AG09319 (cell line): ENCODE measurements around the gene HELZ2.

ENCODE experiments used
- DNase-seq: peaks from one replicate; pipeline ENCODE4 v3.0.0-alpha.2; 2010; ENCODE audit warnings: low read depth; ENCODE audit errors: extremely low read depth
- TF ChIP-seq, protein P1 (sequence below): IDR thresholded peaks from 2 replicates; pipeline ENCODE4 v1.5.1; 2011; ENCODE audit warnings: low read depth, mild to moderate bottlenecking, inconsistent platforms, low read length, moderate library complexity

The HELZ2 gene

DNA sequence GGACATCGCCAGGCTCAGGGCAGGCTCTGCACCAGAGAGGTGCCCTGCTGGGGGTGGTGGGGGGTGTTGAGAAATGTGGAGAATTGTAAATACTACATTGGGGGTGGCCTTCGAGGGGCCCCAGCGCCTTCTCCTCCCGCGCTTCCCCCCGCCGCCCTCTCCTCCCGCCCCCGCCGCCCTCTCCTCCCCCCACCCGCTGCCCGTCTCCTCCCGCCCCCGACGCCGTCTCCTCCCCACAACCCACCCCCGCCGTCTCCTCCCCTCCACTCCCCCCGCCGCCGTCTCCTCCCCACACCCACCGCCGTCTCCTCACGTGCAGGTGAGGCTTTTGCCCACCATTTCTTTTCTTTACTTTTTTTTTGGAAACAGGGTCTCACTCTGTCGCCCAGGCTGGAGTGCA lies 25.0 kb downstream of the HELZ2 start:
- no peak for DNase-seq
- TF ChIP-seq, protein P1, sequence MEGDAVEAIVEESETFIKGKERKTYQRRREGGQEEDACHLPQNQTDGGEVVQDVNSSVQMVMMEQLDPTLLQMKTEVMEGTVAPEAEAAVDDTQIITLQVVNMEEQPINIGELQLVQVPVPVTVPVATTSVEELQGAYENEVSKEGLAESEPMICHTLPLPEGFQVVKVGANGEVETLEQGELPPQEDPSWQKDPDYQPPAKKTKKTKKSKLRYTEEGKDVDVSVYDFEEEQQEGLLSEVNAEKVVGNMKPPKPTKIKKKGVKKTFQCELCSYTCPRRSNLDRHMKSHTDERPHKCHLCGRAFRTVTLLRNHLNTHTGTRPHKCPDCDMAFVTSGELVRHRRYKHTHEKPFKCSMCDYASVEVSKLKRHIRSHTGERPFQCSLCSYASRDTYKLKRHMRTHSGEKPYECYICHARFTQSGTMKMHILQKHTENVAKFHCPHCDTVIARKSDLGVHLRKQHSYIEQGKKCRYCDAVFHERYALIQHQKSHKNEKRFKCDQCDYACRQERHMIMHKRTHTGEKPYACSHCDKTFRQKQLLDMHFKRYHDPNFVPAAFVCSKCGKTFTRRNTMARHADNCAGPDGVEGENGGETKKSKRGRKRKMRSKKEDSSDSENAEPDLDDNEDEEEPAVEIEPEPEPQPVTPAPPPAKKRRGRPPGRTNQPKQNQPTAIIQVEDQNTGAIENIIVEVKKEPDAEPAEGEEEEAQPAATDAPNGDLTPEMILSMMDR = no peak

DNA sequence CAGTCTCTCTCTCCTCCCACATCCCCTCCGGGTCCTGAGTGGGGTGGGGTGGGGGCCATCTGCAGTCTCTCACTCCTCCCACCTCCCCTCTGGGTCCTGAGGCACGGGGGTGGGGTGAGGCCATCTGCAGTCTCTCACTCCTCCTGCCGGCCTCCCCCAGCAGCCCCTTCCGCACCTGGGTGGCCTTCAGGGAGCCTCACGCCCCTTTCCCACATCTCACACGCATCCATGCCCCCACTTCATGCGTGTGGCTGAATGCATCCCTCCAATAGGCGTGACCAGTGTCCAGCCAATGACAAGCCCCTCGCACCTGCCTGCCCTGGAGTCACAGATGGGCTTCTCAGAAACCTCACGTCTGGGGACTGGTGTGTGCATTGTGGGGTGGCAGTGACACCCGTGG lies 25.5 kb downstream of the HELZ2 start:
- no peak for DNase-seq
- TF ChIP-seq, protein P1 = no peak

DNA sequence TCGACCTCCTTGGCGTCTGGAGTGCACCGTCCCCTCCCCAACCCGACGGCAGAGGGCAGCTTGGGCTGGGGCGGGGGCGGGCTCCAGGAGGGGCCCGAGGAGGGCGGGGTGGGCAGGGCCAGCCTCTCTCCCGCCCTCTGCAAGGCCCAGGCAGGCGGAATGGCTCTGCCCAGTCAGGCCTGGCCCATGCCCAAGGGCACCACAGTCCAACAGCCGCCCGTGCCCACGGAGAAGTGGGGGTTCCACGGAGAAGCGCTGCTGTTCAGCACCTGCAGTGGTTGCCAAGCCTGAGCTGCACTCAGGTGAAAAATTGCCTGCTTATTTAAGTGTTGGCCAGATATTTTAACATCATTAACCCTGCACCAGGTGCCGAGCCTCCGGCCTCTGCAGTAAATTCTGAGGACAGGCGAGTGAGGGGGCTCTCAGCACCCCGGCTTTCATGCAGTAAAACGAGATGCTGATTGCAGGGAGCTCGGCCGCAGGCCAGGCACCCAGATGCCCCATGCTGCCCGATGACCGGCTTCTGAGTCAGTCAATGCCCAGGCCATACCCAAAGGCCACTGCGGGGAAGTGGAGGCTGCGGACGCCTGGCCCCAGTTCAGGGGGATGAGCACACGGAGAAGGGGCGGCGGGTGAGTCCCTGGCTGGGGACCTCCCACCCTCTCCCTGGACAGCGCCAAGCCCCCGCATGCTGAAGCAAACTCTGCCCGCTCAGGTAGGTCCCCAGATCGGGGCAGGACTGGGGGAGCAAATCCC lies 26.1 kb downstream of the HELZ2 start, which contains the start of gene SRMS:
TSS of gene SRMS (minus strand) at position 25 of the 756 bp plus-strand sequence. CDS start 286 bp downstream, outside the sequence.
- TF ChIP-seq, protein P1 = no peak
- no peak for DNase-seq

DNA sequence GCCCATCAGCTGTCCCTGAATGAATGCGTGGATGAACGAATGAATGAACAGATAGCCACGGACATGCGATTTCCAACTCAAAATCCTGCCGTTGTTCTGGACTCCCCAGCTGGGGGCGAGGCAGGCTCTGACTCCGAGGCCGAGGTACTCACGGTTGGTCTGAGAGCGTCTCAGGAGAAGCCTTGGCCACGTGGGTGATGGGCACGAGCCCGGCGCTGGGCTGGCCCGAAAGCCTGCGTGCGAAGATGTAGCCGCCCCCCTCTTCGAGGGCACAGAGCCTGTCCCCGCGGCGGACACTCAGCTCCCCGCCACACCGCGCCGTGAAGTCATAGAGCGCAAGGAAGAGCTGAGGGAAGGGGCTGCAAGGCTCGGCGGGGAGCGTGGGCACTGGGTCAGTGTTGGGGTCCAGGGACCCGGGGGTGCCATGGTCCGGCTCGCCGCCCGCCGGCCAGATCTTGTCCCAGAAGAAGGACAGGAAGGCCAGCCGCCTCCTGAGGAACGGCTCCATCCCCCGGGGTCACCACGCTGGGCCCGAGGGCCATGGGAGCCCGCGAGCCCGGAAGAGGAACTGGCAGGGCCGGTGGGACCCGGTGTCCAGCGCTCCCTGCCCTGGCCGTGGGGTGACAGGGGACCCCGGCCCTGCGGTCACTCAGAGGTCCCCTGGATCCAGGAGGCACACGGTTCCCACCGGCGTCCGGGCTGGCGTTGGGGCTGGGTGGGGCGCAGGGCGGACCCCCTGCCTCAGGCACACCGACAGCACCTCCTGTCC lies 26.9 kb downstream of the HELZ2 start:
- no peak for DNase-seq
- TF ChIP-seq, protein P1 = no peak

DNA sequence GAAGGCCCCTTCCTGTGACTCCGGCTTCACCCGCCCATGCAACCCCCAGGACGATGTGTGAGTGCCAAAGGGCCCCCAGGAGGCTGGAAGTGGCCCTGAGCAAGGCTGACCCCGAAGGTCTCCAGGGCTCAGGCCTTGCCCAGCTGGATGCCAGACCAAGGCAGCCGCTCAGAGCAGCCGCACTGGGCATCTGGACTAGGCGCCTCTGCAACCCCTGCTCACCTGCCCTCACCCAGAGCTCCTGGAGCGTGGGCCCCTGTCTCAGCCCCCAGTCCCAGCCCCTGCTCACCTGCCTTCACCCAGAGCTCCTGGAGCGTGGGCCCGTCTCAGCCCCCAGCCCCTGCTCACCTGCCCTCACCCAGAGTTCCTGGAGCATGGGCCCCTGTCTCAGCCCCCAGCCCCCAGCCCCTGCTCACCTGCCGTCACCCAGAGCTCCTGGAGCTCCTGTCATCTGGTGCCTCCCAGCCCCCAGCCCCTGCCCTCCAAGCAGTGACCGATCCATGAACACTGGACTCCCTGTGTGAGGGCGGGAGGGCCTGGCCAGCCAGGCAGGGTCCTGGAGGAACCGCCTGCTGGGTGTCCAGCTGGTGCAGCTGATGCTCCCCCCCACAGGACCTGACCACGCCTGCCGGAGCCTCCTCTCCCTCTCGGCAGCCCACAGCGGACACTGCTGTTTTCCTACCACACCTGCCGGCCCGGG lies 27.6 kb downstream of the HELZ2 start:
- no peak for DNase-seq
- TF ChIP-seq, protein P1 = no peak

DNA sequence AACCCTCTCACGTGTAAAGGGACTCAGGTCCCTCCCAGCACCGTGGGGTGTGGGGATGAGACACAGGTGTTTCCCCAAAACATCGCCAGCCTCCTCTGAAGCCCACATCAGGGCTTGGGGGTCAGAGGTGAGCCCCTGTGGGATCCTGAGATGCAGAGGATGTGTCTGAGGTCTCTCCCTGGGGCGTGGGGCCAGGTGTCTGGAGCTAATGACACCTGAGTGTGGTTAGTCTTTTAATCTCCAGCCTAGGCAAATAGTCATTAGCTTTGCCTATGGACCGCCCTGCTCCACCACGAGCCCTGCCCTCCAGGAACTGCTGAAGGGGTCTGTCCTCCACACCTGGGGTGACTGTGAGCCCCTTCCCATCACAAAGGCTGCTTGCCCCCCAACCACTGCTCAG lies 28.2 kb downstream of the HELZ2 start:
- DNase-seq = no peak

More for the DNA sequence above, 28.2 kb downstream of the HELZ2 start:
- TF ChIP-seq, protein P1 = no peak
